PFSK-1 (cell line): Measurements from ENCODE around the gene STBD1.

Experiments used
- POLR2AphosphoS5 ChIP-seq: IDR thresholded peaks from 2 replicates; pipeline ENCODE4 v1.6.1; 2012; ENCODE audit warnings: low read depth, mild to moderate bottlenecking, control low read depth, low read length, moderate library complexity
- REST ChIP-seq, 2 experiments: IDR thresholded peaks; 2 replicates each; pipeline versions ENCODE4 v1.6.1 to v1.8.0; 2011 to 2012; ENCODE audit warnings: low read depth in 2 of 2, low read length in 2 of 2, control low read depth in 1 of 2, inconsistent platforms in 1 of 2, mild to moderate bottlenecking in 1 of 2, moderate library complexity in 1 of 2; ENCODE audit not compliant: insufficient read depth in 1 of 2
- SIN3A ChIP-seq: IDR thresholded peaks from 2 replicates; pipeline ENCODE4 v1.6.1; 2012; ENCODE audit warnings: mild to moderate bottlenecking, low read length, moderate library complexity, borderline replicate concordance; ENCODE audit not compliant: insufficient read depth
- TAF1 ChIP-seq: IDR thresholded peaks from 2 replicates; pipeline ENCODE4 v1.6.1; 2012; ENCODE audit warnings: low read length, control low read depth, borderline replicate concordance; ENCODE audit not compliant: insufficient read depth

GRCh38 chr4:76325072-76325471 lies 18.5 kb downstream of the STBD1 start:
- TF ChIP-seq POLR2AphosphoS5 (no peak), REST (IDR thresholded peaks at IDR 0.05; ENCODE audit: insufficient read depth in 1 of 2, low read depth in 2 of 2, low read length in 2 of 2) (no peak), SIN3A (no peak), TAF1 (no peak)
